A549 (cell line): ENCODE data around the gene MRPL55.

ENCODE experiments used
- KDM1A ChIP-seq: fragments of 200-600 bp; sonication (generic); IDR thresholded peaks from 2 replicates; pipeline ENCODE4 v1.6.1; 2016; ENCODE audit warnings: low read depth, mild to moderate bottlenecking
- POLR2A ChIP-seq: IDR thresholded peaks from 2 replicates; pipeline ENCODE4 v1.6.1; 2012; ENCODE audit warnings: mild to moderate bottlenecking, low read length
- RAD21 ChIP-seq, 2 experiments: fragments of >200 bp in 1 of 2; sonication (Bioruptor Twin) in 1 of 2; formaldehyde crosslinking in 1 of 2; IDR thresholded peaks in 1 of 2; conservative IDR thresholded peaks in 1 of 2; 2 replicates in 1 of 2; 3 replicates in 1 of 2; pipeline ENCODE4 v1.6.1; 2012 to 2018; ENCODE audit warnings: inconsistent platforms in 1 of 2
- TF ChIP-seq, protein P1 (sequence below): fragments of >200 bp; sonication (Bioruptor Twin); formaldehyde crosslinking; IDR thresholded peaks from 3 replicates; pipeline ENCODE4 v1.5.1; 2016
- TF ChIP-seq, protein P2 (sequence below): fragments of 150-350 bp; IDR thresholded peaks from 2 replicates; pipeline ENCODE4 v1.6.1; 2014; ENCODE audit warnings: low read depth, mild to moderate bottlenecking, low read length

GRCh38 chr1:228147768-228148167 lies 38.7 kb upstream of the MRPL55 start:
- TF ChIP-seq POLR2A: no peak
- TF ChIP-seq RAD21 (conservative IDR thresholded peaks at IDR 0.05 in 1 of 2, IDR thresholded peaks at IDR 0.05 in 1 of 2): no peak
- TF ChIP-seq, protein P1, sequence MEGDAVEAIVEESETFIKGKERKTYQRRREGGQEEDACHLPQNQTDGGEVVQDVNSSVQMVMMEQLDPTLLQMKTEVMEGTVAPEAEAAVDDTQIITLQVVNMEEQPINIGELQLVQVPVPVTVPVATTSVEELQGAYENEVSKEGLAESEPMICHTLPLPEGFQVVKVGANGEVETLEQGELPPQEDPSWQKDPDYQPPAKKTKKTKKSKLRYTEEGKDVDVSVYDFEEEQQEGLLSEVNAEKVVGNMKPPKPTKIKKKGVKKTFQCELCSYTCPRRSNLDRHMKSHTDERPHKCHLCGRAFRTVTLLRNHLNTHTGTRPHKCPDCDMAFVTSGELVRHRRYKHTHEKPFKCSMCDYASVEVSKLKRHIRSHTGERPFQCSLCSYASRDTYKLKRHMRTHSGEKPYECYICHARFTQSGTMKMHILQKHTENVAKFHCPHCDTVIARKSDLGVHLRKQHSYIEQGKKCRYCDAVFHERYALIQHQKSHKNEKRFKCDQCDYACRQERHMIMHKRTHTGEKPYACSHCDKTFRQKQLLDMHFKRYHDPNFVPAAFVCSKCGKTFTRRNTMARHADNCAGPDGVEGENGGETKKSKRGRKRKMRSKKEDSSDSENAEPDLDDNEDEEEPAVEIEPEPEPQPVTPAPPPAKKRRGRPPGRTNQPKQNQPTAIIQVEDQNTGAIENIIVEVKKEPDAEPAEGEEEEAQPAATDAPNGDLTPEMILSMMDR: no peak
- TF ChIP-seq, protein P2, sequence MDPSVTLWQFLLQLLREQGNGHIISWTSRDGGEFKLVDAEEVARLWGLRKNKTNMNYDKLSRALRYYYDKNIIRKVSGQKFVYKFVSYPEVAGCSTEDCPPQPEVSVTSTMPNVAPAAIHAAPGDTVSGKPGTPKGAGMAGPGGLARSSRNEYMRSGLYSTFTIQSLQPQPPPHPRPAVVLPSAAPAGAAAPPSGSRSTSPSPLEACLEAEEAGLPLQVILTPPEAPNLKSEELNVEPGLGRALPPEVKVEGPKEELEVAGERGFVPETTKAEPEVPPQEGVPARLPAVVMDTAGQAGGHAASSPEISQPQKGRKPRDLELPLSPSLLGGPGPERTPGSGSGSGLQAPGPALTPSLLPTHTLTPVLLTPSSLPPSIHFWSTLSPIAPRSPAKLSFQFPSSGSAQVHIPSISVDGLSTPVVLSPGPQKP: no peak
- TF ChIP-seq KDM1A: no peak
